Endothelial cell of umbilical vein (primary cell): ENCODE measurements around the gene ATP8A2. TPM values are rescaled to one million over a fixed set of nuclear protein-coding genes. Genes with fewer than 3 reads are reported as not detected.

ENCODE experiments used
- BruUV-seq: library from RNA; stranded (reverse); fragments of 400-500 nt; replicated peaks from 2 replicates; lab custom pipeline; 2021; lab: Mats Ljungman, UMichigan
- CTCF ChIA-PET: fragments of 300-600, 350-600 bp; sonication (Branson Sonifier 250); formaldehyde crosslinking; loops from one replicate; lab custom pipeline; 2021; ENCODE audit warnings: antibody characterized with exemption, inconsistent platforms; lab: Charles Lee
- POLR2A ChIA-PET: fragments of 300-600, 350-600 bp; sonication (Branson Sonifier 250); formaldehyde crosslinking; loops from one replicate; lab custom pipeline; 2021; ENCODE audit warnings: antibody characterized with exemption, inconsistent platforms; lab: Charles Lee
- DNase-seq: peaks from one replicate; pipeline ENCODE4 v3.0.0-alpha.2; 2011; ENCODE audit warnings: low read depth, low spot score
- FAIRE-seq: peaks from 2 replicates; lab custom pipeline; 2011; peaks lifted over from hg19 to GRCh38; lab: Jason Lieb, UNC
- H2AFZ ChIP-seq: 2 replicates; pipeline ENCODE4 v1.6.0; 2012; ENCODE audit warnings: low read depth, low read length, control low read depth, inconsistent platforms
- H3K27ac ChIP-seq: 2 replicates; pipeline ENCODE4 v1.5.1; 2011; ENCODE audit warnings: low read depth, mild to moderate bottlenecking, control low read depth, low read length, moderate library complexity; ENCODE audit not compliant: insufficient read depth
- H3K27me3 ChIP-seq, 2 experiments: 2 replicates each; pipeline versions ENCODE4 v1.6.0 to v1.6.1; 2011; ENCODE audit warnings: low read length in 2 of 2, mixed read lengths in 1 of 2; ENCODE audit not compliant: control insufficient read depth in 2 of 2, insufficient read depth in 2 of 2
- H3K36me3 ChIP-seq, 2 experiments: 2 replicates in 1 of 2; 3 replicates in 1 of 2; pipeline ENCODE4 v1.5.1; 2011; ENCODE audit warnings: low read length in 2 of 2, mild to moderate bottlenecking in 1 of 2, moderate library complexity in 1 of 2; ENCODE audit not compliant: control insufficient read depth in 2 of 2, insufficient read depth in 2 of 2; ENCODE audit errors: extremely low read depth in 1 of 2
- H3K4me1 ChIP-seq: 3 replicates; pipeline ENCODE4 v1.5.1; 2011; ENCODE audit warnings: mild to moderate bottlenecking, low read length; ENCODE audit not compliant: control insufficient read depth, insufficient read depth; ENCODE audit errors: extremely low read depth
- H3K4me2 ChIP-seq: 2 replicates; pipeline ENCODE4 v1.6.1; 2011; ENCODE audit warnings: low read length, control low read depth, mixed read lengths; ENCODE audit not compliant: insufficient read depth
- H3K4me3 ChIP-seq, 3 experiments: fragments of 200-600 bp in 1 of 3; sonication (generic), shearing (Covaris generic) in 1 of 3; replicated peaks in 1 of 3; 2 replicates each; pipeline ENCODE4 v1.5.1; 2011 to 2016; ENCODE audit warnings: control low read depth in 3 of 3, low read length in 3 of 3, mild to moderate bottlenecking in 2 of 3, inconsistent platforms in 1 of 3, low read depth in 1 of 3, moderate library complexity in 1 of 3; ENCODE audit not compliant: insufficient read depth in 1 of 3
- H3K79me2 ChIP-seq: 2 replicates; pipeline ENCODE4 v1.6.0; 2012; ENCODE audit warnings: low read length, inconsistent platforms; ENCODE audit not compliant: control insufficient read depth, insufficient read depth
- H3K9ac ChIP-seq: replicated peaks from 2 replicates; pipeline ENCODE3; 2011; ENCODE audit warnings: low read length, control low read depth; ENCODE audit not compliant: insufficient read depth; ENCODE audit errors: extremely low read depth
- H3K9me1 ChIP-seq: replicated peaks from 3 replicates; pipeline ENCODE4 v1.6.0; 2011; ENCODE audit warnings: mild to moderate bottlenecking, low read length; ENCODE audit not compliant: control insufficient read depth, insufficient read depth; ENCODE audit errors: extremely low read depth
- H3K9me3 ChIP-seq: replicated peaks from 2 replicates; pipeline ENCODE4 v1.5.1; 2012; ENCODE audit warnings: low read length, inconsistent platforms; ENCODE audit not compliant: control insufficient read depth, insufficient read depth
- H4K20me1 ChIP-seq: replicated peaks from 2 replicates; pipeline ENCODE3; 2011; ENCODE audit warnings: mild to moderate bottlenecking, low read length; ENCODE audit not compliant: control insufficient read depth, insufficient read depth; ENCODE audit errors: extremely low read depth
- EZH2 ChIP-seq: IDR thresholded peaks from 2 replicates; pipeline ENCODE4 v1.6.1; 2012; ENCODE audit warnings: borderline replicate concordance, low read depth, mild to moderate bottlenecking, moderate library complexity, low read length, inconsistent platforms; ENCODE audit not compliant: severe bottlenecking
- FOS ChIP-seq: IDR thresholded peaks from 2 replicates; pipeline ENCODE4 v1.6.1; 2011; ENCODE audit warnings: mild to moderate bottlenecking, low read length, moderate library complexity, borderline replicate concordance; ENCODE audit not compliant: insufficient read depth
- GATA2 ChIP-seq: IDR thresholded peaks from 2 replicates; pipeline ENCODE4 v1.7.0; 2011; ENCODE audit warnings: low read depth, mild to moderate bottlenecking, moderate library complexity, mixed read lengths, low read length; ENCODE audit not compliant: insufficient read length, insufficient read depth
- JUN ChIP-seq: IDR thresholded peaks from 2 replicates; pipeline ENCODE4 v1.6.1; 2011; ENCODE audit warnings: borderline replicate concordance, low read depth; ENCODE audit not compliant: insufficient read length, insufficient read depth
- MYC ChIP-seq: IDR thresholded peaks from one replicate; pipeline ENCODE4 v1.6.1; 2011; ENCODE audit warnings: mild to moderate bottlenecking, low read depth, low read length
- POLR2A ChIP-seq: IDR thresholded peaks from 2 replicates; pipeline ENCODE4 v1.6.1; 2012; ENCODE audit warnings: low read depth, mild to moderate bottlenecking, control low read depth, low read length
- POLR2AphosphoS5 ChIP-seq: IDR thresholded peaks from 2 replicates; pipeline ENCODE4 v1.6.1; 2012; ENCODE audit warnings: low read depth, mild to moderate bottlenecking, control low read depth, low read length, moderate library complexity; ENCODE audit not compliant: insufficient read depth
- dilution Hi-C: fragments of 300-500 bp; cut with MboI; formaldehyde crosslinking; loops from one replicate; pipeline ENCODE4 v1.15.0; 2019; ENCODE audit warnings: low sequenced_read_pairs; ENCODE audit not compliant: extremely low pct_ligation_motif_present
- intact Hi-C: fragments of 100-400 bp; cut with micrococcal nuclease; formaldehyde crosslinking; loops from one replicate; pipeline ENCODE4 v1.10.0; 2022
- polyA plus RNA-seq, 4 experiments: library from polyadenylated mRNA; depleted of rRNA in 3 of 4; stranded (reverse) in 3 of 4; unstranded in 1 of 4; fragments of >200 nt; gene quantifications; 2 replicates each; pipeline versions ENCODE4 v1.2.1 to v1.2.3, GENCODE V29; 2011 to 2012; ENCODE audit warnings: missing spikeins in 1 of 4
- total RNA-seq: library from RNA; stranded (reverse); gene quantifications from 2 replicates; pipeline ENCODE4 v1.2.3, GENCODE V29; 2021
- TF ChIP-seq, protein P1 (sequence below): IDR thresholded peaks from 2 replicates; pipeline ENCODE4 v1.6.1; 2011; ENCODE audit not compliant: insufficient read depth, insufficient read length
- TF ChIP-seq, protein P2 (sequence below), 2 donors: IDR thresholded peaks; 1 replicate in 1 of 2; 2 replicates in 1 of 2; pipeline ENCODE4 v1.5.1; 2011; ENCODE audit warnings: low read length in 2 of 2, mild to moderate bottlenecking in 2 of 2, moderate library complexity in 2 of 2, control low read depth in 1 of 2, inconsistent platforms in 1 of 2, low read depth in 1 of 2; ENCODE audit not compliant: insufficient read depth in 1 of 2; ENCODE audit errors: extremely low read depth in 1 of 2

Gene ATP8A2
- total and polyA plus RNA-seq, 2 donors (not counting 3 experiments of a cell fraction or from before 2014, with no cell fraction given) = 0.11 to 0.49 TPM

DNA sequence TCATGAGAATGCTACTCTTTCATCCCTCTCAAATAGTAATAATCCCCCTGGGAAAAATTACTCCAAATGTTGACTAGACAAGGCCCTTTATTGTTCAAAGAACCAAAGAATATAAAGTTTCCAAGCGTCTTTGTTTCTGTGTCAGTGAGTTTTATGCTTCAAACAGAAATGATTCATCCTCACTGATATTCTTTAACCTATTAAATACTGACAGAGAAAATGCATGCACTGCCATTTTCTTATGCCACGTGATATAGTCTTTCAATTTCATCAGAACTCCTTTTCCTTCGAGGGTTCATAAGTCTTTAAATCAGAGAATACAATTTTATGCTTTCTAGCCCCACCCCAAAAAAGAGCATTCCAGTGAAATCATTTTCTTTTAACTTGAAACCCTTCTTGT is 468.5 kb downstream of the ATP8A2 start:
- H3K36me3 ChIP-seq = no peaks in the 10 kb centered on the region
- dilution Hi-C loops = no loop called here
- H3K4me3 ChIP-seq = no peak overlapping the region
- FAIRE-seq (no peak), DNase-seq (no peak)
- no peak overlapping the region for H2AFZ ChIP-seq
- TF ChIP-seq FOS = no peak
- no peak for TF ChIP-seq POLR2AphosphoS5
- TF ChIP-seq, protein P1, sequence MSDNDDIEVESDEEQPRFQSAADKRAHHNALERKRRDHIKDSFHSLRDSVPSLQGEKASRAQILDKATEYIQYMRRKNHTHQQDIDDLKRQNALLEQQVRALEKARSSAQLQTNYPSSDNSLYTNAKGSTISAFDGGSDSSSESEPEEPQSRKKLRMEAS = no peak
- TF ChIP-seq JUN = no peak
- TF ChIP-seq GATA2 = no peak
- TF ChIP-seq POLR2A = no peak
- intact Hi-C loops = no loop called here
- H3K79me2 ChIP-seq = no peaks in the 10 kb centered on the region
- peaks cover 4% of the 10 kb centered on the region for H3K9me1 ChIP-seq
- no peak overlapping the region for H3K9ac ChIP-seq
- H4K20me1 ChIP-seq = no peaks in the 10 kb centered on the region
- POLR2A ChIA-PET = no interaction called here
- H3K9me3 ChIP-seq = no peaks in the 10 kb centered on the region
- peaks cover 6 to 9% of the 10 kb centered on the region in 2 experiments for H3K27me3 ChIP-seq
- no peak overlapping the region for H3K27ac ChIP-seq
- no peak overlapping the region for H3K4me2 ChIP-seq
- H3K4me1 ChIP-seq = no peaks in the 10 kb centered on the region
- no TSS peak for BruUV-seq
- CTCF ChIA-PET = interaction anchor here (1.1 kb wide), 1 partner anchor 18 kb away, joined by 3 read pairs; no protein-coding TSS in a partner anchor

DNA sequence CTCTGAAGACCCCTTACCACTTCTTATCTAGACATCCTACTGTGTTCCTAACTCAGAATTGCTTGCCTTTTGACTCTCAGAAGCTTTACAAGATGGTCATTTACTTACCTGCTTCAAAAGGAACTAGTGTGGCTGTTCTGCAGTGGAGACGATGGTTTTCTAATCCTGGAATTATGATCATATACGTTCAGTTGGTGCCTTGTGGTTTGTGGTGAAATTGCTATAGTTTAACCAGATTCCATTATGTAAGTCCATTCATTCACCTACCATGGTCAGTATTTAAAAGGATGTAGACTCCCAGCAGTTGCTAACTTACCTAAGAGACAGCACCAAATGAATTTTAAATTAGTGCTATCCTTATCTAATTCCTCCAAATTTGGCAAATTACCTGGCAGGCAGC is 469.2 kb downstream of the ATP8A2 start:
- Histone ChIP-seq H2AFZ (no peak overlapping the region), H3K36me3 (no peaks in the 10 kb centered on the region)
- FAIRE-seq = no peak

More for the DNA sequence above, 469.2 kb downstream of the ATP8A2 start:
- H3K27ac ChIP-seq = no peak overlapping the region
- H3K4me1 ChIP-seq = no peaks in the 10 kb centered on the region
- no peak overlapping the region for H3K4me3 ChIP-seq
- no peaks in the 10 kb centered on the region for H4K20me1 ChIP-seq
- H3K9me3 ChIP-seq = no peaks in the 10 kb centered on the region
- no peak overlapping the region for H3K9ac ChIP-seq
- dilution Hi-C loops (no loop called here), intact Hi-C loops (no loop called here)
- no peaks in the 10 kb centered on the region for H3K79me2 ChIP-seq
- ChIA-PET POLR2A (no interaction called here), CTCF (no interaction called here)
- peaks cover 4% of the 10 kb centered on the region for H3K9me1 ChIP-seq
- peaks cover 3 to 6% of the 10 kb centered on the region in 2 experiments for H3K27me3 ChIP-seq
- no peak for TF ChIP-seq EZH2
- no peak for TF ChIP-seq JUN
- TF ChIP-seq GATA2 = no peak
- TF ChIP-seq, protein P1 = no peak
- TF ChIP-seq FOS = no peak
- TF ChIP-seq POLR2AphosphoS5 = no peak
- no peak for TF ChIP-seq MYC
- TF ChIP-seq POLR2A = no peak
- TF ChIP-seq, protein P2, sequence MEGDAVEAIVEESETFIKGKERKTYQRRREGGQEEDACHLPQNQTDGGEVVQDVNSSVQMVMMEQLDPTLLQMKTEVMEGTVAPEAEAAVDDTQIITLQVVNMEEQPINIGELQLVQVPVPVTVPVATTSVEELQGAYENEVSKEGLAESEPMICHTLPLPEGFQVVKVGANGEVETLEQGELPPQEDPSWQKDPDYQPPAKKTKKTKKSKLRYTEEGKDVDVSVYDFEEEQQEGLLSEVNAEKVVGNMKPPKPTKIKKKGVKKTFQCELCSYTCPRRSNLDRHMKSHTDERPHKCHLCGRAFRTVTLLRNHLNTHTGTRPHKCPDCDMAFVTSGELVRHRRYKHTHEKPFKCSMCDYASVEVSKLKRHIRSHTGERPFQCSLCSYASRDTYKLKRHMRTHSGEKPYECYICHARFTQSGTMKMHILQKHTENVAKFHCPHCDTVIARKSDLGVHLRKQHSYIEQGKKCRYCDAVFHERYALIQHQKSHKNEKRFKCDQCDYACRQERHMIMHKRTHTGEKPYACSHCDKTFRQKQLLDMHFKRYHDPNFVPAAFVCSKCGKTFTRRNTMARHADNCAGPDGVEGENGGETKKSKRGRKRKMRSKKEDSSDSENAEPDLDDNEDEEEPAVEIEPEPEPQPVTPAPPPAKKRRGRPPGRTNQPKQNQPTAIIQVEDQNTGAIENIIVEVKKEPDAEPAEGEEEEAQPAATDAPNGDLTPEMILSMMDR (IDR thresholded peaks at IDR 0.05; ENCODE audit: extremely low read depth in 1 of 2, insufficient read depth in 1 of 2, low read depth in 1 of 2, low read length in 2 of 2) = no peak
- no peak overlapping the region for H3K4me2 ChIP-seq
- BruUV-seq = no TSS peak
- DNase-seq = no peak
